HG02938 (cell line): ENCODE measurements around the gene CPXM1.
"Not testable (repeated sequence)": the region's sequence is repeated elsewhere in the genome, so short reads cannot be mapped to it uniquely, and the experiment has no call there.

ENCODE experiments used
- ATAC-seq: cut with Tn5 transposase; IDR thresholded peaks from one replicate; pipeline ENCODE4 v1.9.1; 2021; ENCODE audit warnings: mild to moderate bottlenecking, moderate library complexity; ENCODE audit not compliant: unreplicated experiment

Gene CPXM1

DNA sequence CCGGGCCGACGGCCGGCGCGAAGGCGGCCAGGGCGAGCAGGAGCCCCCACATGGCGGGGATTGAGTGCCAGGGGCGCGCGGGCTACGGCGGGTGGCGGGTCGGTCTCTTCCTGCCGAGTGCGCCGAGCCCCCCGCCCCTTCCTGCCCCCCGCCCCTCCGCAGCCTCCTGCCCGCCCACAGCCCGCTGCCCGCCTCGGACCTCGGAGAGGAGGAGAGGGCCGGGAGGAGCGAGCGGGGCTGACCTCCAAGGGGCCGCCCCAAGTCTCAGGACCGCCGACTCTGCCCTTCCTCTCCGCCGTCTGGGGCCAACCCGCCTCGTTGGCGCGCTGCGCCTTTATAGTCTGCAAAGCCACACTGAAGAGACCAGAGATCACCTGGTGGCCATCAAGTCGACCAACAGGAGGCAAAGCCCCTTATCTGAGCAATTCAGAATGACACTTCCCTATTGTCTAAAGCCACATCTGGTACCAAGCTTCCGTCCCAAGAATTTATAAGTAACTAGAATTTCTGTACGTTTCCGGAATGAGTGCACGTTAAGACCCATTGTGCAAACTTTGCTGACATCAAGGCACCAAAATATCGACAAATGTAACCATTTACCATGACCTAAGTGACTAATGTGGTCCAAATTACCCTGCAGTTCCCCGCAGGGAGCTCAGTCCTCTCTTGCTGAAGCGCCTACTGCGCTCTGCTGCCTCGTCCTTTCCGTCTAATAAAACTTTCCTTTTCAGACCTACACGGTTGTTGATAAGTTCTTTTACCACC is at the start of gene CPXM1:
Gene CPXM1, minus strand, starts transcription at position 107 of the 765 bp plus-strand sequence. Its CDS starts 55 bp downstream, at position 52.
- ATAC-seq: peak; percentile 76

- ATAC-seq: no peak
Observed at GRCh38 chr20:2849529-2849928, 49.1 kb upstream of the CPXM1 start.

DNA sequence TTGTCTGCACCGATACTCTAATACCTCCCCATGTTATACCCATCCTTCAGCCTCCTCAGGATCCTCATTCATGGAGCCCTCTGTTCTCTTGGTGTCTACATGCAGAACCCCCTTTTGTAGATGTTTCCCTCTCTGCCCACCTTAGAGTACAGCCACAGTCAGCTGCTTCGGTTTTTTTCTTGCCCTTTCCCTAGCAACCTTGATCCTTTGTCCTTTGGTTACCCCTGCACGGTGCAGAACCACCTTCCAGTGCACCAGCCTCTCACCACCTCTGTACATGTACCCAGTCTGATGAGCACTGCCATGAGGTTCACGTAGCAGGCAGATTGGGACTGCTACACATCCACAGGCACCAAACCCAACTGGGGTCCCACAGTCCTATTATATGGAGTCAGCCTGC is 47.4 kb upstream of the CPXM1 start:
- ATAC-seq: no peak

DNA sequence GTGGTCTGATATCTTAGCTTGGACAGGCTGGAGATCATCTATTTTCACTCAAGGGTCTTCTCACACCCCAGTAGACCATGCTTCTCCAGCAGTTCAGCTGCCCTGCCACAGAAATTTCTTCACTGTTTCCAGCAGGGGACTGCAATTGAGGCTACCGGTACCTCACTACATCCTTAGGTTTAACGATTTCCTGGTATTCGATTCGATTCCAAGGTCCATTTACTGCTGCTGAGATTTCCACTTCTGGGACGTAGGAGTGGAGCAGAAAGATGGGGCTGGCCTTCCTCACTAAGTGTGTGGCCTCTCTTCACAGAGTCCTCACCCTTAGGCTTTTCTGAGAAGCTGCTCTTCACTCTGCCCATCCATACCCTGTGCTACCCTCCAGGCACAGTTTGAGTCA is 46.3 kb upstream of the CPXM1 start:
- no peak for ATAC-seq

DNA sequence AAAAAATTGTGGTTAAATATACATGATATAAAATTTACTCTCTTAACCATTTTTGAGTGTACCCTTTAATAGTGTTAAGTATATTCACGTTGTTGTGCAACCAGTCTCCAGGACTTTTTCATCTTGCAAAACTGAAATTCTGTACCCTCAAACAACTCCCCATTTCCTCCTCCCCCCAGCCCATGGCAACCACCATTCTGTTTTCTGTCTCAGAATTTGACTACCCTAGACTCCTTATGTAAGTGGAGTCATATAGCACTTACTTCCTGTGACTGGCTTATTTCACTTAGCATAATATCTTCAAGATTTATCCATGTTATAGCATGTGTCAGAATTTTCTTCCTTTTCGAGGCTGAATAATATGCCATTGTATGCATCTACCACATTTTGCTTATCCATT is 45.2 kb upstream of the CPXM1 start:
- ATAC-seq: no peak

GRCh38 chr20:2840967-2841531 is 40.6 kb upstream of the CPXM1 start:
- peak; percentile 33 for ATAC-seq

DNA sequence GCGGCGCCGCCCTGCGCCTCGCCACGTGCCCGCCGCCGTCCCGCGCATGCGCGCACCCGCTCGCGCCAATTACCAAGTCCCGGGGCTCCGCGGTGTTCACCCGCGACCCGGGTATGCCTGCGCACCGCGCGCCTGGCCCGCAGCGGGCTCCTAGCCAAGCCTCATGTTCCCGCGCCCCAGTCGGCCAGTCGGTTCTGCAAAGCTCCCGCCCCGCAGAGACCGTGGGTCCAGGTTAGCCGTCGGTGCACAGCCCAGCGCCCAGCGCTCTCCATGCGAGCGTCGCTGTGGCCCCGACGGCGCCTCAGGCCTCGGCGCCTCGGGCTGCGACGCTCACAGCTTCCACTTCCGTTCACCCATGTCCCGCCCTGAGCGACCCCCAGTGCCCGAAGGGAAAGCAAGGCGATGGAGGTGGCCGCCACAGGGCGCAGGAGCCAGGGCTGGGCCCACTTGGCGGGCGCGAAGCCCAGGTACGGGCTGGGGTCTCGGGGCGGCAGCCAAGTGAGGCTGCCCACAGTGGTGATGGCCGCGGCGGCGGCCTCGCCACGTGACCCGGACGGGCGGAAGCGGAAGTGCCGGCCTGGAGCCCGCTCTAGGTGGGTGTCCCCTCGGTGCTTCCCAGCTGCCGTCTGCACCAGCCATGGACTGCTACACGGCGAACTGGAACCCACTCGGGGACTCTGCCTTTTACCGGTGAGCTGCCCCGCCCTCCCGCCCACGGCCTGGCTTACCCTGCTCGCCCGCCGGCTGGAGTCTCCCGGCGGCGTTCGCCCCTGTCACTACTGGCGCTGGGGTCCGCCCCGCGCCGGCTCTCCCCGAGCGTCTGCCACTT is 39.9 kb upstream of the CPXM1 start, which contains the start of the genes PCED1A and VPS16:
Gene PCED1A, minus strand, starts transcription at position 518 of the 829 bp plus-strand sequence. CDS start 743 bp downstream, outside the sequence.
Gene VPS16, plus strand, starts transcription at position 608 of the 829 bp plus-strand sequence. Its CDS starts 30 bp downstream, at position 638.
- ATAC-seq: peak; percentile 92

DNA sequence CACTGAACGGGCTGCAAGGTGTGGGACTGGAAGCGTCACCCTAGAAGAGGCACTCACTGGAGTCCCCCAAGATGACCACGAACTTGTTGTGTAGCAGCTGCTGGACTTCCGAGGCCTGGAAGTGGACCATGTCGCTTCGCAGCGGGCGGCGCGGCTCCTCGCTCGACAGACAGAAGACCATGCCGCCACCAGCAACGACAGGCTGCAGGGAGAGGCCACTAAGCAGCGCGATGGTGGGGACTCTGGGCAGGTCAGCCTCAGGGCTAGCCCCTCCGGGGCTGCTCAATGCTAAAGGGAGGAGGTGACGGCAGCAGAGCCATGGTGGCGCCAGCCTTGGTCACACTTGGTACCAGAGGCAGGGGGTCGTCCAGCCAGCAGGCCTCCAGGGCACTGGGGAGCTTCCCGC is 39.3 kb upstream of the CPXM1 start:
- no peak for ATAC-seq

DNA sequence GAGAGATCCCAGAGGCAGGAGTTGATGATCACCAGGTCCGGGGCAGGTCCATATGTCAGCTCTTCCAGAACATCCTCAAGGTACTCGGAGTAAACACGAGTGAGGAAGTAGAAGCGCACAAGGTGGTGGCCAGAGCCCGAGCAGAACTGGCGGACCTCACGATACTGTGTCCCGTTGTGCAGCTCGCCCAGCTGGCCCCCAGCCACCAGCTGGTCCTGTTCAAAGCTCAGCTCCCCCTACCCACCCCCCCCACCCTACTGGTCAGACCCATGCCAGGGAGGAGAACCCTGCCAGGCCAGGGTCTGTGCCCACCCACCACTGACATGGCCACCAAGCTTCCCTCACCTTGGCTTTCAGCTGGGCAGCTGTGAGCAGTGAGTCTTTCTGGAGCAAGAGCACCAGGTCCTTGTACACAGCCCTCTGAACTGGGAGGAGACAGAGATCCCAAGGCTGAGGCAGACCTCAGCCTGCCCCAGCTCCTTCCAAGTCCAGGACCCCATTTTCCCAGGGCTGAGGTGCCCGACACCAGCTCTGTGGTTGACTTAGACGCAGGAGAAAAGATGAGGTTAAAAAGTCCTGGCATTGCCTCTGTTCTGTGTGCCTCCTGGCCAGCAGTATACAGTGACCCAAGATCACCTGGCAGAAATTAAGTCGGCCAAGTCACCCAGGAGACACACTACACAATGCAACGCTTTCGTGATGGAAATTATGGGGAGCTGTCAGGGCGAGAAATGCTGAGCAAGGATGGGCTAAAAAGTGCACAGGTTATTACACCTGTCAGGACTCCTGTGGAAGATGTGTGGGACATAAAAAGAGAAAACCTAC is 38.6 kb upstream of the CPXM1 start:
- ATAC-seq: no peak

- no peak for ATAC-seq
Observed at GRCh38 chr20:2838170-2838797, 37.9 kb upstream of the CPXM1 start.

GRCh38 chr20:2837221-2837960 is 37.0 kb upstream of the CPXM1 start:
- no peak for ATAC-seq

DNA sequence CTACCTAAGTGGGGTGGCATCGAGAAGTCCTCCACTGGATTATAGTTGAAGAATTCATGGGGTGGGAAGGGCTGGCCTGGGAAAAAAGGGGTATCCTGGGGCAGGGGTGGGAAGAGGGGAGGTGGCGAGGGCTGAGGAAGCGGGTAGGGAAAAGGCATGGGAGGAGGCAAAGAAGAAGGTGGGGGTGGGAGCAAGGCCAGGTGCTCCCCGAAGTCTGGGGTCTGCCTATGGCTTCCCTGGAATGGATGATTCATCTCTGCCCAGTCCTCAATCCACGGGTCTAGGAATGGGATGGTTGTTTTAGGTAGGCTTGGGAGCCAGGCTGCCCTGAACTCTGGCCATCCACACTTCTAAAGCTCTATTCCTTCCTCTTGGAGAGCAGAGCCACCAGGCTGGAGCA is 35.6 kb upstream of the CPXM1 start:
- no peak for ATAC-seq

- ATAC-seq: no peak
Observed at GRCh38 chr20:2835331-2835796, 34.9 kb upstream of the CPXM1 start.

GRCh38 chr20:2834401-2835110 is 34.1 kb upstream of the CPXM1 start:
- ATAC-seq: no peak

GRCh38 chr20:2833761-2834160 is 33.3 kb upstream of the CPXM1 start:
- ATAC-seq: no peak

GRCh38 chr20:2831206-2831605 is 30.8 kb upstream of the CPXM1 start:
- not testable (repeated sequence) for ATAC-seq

DNA sequence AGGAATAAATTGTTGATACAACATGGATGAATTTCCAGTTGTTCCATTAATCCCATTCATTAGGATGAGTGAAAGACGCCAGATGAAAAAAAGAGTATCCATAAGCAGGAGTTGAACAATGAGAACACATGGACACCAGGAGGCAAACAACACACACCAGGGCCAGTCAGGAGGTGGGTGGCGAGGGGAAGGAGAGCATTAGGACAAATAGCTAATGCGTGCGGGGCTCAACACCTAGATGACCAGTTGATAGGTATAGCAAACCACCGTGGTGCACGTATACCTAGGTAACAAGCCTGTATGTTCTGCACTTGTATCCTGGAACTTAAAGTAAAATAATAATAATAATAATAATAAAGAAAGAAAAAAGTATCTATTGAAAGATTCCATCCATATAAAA is 28.9 kb upstream of the CPXM1 start:
- ATAC-seq: no peak

GRCh38 chr20:2826655-2827054 is 26.2 kb upstream of the CPXM1 start:
- ATAC-seq: no peak

GRCh38 chr20:2825761-2826160 is 25.3 kb upstream of the CPXM1 start:
- no peak for ATAC-seq
